Mucosa of gallbladder (tissue), 1 donor: Measurements from ENCODE around the gene COPZ2. TPM values are rescaled to one million over a fixed set of nuclear protein-coding genes. Genes with fewer than 3 reads are reported as not detected.
"Not testable (repeated sequence)": the region's sequence is repeated elsewhere in the genome, so short reads cannot be mapped to it uniquely, and the experiment has no call there.

Source experiments
- DNase-seq: peaks from one replicate; pipeline ENCODE4 v3.0.0-alpha.2; 2020; ENCODE audit warnings: low spot score
- total RNA-seq: library from RNA; stranded (reverse); gene quantifications from one replicate; pipeline ENCODE4 v1.2.1, GENCODE V29; 2021
- donor health status: DM: no; HTN: no; CAD: no.

Gene COPZ2
- total RNA-seq, 1 donor from 2014 or later = 39.3 TPM

GRCh38 chr17:48031966-48032365 is 5.6 kb downstream of the COPZ2 start:
- no peak for DNase-seq

DNA sequence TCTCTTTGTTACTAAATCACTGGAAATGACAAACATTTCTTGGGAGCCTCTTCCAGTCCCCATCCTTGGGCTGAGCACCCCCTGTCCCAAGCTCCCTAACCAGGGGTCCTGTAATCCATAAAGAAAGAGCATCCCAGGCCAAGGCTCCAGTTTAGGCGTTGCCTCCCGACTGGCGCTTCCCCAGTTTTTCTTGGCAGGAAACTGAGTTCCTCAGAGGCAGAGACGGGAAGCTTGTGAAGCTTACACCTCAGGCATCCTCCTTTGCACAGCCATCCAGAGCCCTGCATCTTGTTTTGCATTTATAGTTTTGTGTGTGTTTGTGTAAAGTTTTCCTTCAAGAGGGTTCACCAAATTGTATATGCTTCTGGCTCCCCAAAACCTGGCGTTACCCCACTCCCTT is 7.1 kb downstream of the COPZ2 start:
- DNase-seq = no peak

DNA sequence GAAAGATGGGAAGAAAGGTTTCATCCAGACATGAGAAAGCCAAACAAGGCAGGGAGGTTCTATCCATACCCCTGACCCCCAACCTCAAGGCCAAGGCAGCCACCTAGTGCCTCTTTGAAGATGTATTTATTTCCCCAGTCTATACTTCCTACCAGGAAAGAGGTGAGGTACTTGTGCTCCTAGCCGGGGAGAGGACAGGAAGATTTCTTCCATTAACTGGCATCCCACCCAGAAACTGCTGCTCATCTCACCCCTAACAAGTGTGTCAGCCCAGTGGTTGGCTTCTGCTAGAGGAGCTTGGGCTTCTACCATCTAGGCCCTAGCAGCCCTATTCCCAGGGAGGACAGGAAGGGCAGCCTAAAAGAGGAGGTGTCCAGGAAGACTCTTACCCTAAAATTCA is 8.9 kb downstream of the COPZ2 start:
- DNase-seq = no peak

DNA sequence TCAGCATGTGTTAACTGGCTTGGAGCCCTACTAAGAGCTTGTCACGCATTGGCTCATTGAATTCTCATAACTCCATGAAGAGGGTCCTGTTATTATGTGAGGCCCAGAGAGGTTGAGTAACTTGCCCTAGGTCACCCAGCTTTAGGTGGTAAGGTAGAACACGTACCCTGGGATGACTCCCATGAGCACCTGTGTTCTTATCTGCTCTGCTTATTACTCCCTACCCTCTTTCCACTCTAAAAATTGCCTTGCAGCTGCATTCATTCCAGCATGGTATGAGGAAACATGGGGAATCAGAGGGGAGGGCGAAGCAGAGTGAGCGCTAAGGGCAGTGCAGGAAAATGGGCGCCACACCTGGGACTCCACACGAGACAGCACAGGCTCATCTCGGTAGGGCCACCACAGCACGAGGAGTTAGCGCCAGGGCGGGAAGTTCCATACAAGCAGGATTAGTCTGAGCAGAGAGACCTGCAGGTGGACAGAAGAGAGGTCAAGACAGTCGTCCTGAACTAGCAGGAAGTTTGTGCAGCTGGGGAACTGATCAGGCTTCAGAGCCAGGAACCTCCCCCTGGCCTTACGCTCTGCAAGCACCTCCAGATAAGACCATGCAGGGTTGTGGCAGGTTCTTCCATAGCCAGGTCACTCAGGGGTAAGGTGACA is 10.1 kb downstream of the COPZ2 start:
- DNase-seq = no peak

GRCh38 chr17:48026502-48027321 is 10.9 kb downstream of the COPZ2 start:
- peak; percentile 86 for DNase-seq

- DNase-seq = no peak
Measured at GRCh38 chr17:48025904-48026501, 11.6 kb downstream of the COPZ2 start.

GRCh38 chr17:48025040-48025903 is 12.3 kb downstream of the COPZ2 start:
- DNase-seq = peak; percentile 98

DNA sequence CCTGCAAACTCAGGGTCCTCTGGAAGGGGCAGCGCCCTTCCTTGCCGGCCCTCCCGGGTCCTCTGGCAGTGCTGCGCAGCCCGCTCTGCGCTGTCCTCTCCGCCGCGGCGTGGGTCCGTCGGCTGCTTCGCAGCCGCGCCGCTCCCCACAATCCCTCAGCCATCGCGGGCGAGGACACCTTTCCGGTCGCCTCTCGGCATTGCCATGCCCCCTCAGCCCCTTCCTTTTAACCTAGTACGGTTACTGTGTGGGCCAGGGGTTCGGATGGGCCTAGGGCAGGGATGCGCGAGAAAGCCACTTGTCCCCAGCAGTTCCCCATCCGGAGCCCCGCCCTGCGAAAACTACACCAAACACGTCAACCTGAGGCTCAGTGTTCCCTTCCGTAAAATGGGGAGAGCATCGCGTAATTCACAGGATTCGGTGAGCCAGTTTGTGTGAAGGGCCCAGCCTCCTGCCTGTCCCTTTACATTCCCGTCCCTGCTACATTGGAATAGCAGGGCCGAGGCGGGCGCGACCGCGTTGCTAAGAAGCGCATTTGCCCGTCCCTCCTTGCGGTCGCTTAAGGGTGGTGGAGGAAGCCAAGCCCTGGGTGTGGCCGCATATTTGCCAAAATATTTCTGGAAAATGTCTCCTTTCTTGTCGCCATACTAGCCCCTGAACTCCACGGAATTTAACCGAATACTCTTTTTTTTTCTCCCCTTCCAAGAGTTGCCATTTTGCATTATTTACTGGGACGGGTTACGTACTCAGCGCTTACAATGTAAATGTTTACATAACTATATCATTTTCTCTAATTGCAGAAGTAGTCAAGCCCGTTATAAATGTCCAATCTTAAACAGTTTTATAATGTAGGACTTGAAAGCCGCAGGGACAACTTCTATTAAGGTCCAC is 13.2 kb downstream of the COPZ2 start:
- DNase-seq = peak; percentile 30

GRCh38 chr17:48023400-48024148 is 14.0 kb downstream of the COPZ2 start:
- DNase-seq = peak; percentile 78

- no peak for DNase-seq
Measured at GRCh38 chr17:48022901-48023300, 14.7 kb downstream of the COPZ2 start.

- DNase-seq = no peak
Measured at GRCh38 chr17:48021934-48022333, 15.7 kb downstream of the COPZ2 start.

DNA sequence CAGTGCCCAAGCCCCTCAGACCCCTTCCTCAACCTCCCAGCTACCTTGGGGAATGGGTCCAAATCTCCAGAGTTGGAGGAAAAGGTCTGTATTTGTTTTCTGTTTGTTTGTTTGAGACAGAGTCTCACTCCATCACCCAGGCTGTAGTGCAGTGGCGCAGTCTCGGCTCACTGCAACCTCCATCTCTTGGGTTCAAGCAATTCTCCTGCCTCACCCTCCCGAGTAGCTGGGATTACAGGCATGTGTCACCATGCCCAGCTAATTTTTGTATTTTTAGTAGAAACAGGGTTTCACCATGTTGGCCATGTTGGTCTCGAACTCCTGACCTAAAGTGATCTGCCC is 19.8 kb downstream of the COPZ2 start:
- DNase-seq = not testable (repeated sequence)

DNA sequence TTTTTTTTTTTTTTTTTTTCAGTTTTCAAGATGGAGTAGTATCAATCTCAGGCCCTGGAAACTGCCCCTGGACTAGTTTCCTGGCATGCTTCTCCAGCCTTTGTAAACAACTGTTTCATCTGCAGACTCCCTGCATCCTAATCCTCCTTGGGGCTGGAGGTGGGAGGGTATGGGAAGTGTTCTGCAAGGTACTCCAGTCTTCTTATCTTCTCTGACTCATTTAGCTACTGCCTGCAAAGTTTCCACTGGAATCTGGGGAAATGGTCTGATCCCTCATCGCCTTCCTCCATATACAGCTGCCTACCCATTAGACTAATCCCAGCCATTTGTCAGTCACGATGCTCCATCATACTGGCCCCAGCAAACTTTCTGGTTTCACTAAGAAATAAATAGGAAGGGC is 21.5 kb downstream of the COPZ2 start:
- DNase-seq = no peak

- DNase-seq = no peak
Measured at GRCh38 chr17:48014595-48015111, 22.9 kb downstream of the COPZ2 start.

DNA sequence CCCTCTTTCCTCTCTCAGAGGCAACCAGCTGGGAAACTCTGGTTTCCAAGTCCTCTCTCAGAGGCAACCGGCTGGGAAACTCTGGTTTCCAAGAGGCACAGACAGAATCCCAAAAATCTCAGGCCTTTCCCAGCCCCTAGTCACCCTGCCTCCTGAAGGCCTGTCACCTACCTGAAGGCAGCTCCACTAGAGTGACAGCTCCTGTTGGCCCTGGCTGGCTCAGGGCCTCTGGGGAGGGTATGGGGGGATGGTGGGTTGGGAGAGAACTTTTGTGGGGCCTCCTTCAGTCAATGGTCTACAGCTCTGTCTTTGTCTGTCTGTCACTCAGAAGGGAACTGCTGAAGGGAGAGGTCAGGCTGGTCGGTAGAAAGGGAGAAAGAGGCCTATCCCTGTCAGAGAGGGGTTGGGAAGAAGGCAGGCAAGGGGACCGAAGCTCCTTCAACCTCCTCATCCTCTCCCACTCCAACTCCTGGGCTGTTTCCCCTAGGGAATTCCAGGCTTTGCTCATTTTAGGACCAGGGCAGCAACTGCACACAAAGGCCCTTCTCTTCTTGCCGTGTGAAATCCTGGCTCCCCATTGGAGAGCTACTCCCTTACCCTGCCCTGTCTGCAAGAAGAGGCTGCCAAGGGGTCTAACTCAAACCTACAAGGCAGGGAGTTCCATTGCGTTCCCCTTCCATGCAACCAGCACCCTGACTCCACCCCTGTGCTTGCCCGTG is 23.6 kb downstream of the COPZ2 start:
- DNase-seq = no peak

DNA sequence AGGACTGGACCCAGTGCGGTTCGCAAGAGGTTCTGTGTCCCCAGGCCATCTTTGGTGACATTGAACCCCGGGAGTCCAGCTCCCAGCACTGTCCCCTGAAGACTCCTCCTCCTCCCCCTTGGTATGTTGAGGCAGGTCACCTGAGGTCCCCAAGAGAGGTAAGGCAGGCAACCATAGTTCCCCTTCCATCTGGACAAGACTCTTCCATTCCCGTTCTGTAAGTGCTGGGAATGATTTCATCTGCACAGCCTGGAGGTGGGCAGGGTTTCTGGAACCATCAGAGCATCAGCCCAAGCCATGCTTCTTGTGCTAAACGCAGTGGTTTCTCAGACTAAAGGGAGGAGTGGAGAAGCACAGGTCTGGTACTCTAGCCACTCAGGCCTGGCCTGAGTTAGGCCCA is 24.9 kb downstream of the COPZ2 start:
- DNase-seq = no peak

GRCh38 chr17:48012151-48012520 is 25.5 kb downstream of the COPZ2 start:
- peak; percentile 24 for DNase-seq

DNA sequence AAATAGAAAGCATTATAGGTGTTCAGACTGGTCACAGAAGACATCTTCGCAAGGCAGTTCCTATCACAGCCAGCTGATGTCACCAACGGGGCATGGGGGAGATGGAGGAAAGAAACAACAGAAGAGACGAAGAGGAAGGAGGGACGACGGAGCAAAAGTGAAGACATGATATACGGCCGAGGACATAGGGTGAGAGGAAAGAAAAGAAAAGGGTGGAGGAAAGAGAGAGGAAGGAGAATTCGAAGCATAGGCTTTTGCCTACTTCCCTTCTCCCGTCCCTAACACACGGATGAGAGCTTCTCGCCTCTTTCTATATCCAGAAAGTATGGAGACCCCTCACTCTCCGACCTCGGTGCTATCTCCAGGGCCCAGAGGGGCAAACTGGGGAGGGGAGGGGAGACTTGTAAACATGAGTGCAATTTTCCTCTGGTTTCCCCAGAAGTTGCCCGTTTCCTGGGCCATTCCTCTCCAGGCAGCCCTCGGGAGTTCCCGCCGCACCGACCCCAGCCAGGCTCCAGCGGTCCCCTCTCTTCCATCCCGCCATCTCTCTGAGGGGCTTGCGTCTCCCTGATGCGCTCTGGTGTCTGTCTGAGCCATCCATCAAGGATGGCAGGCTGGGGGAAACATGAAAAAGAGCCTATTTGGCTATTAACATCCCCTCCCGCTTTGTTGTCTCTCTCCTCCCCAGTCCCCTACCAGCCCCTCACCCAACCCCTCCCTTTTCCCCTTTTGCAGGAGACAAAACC is 26.0 kb downstream of the COPZ2 start:
- DNase-seq = no peak

GRCh38 chr17:48010193-48010592 is 27.4 kb downstream of the COPZ2 start:
- DNase-seq = no peak
